ENCODE results near the gene BOLA1. TPM values are rescaled to one million over a fixed set of nuclear protein-coding genes. Genes with fewer than 3 reads are reported as not detected.
"Not testable (repeated sequence)": the region's sequence is repeated elsewhere in the genome, so short reads cannot be mapped to it uniquely, and the experiment has no call there.

The BOLA1 gene
- total RNA-seq, 1 donor from 2014 or later, result 10.1 TPM

- no peaks in the 10 kb centered on the region for H3K27me3 Mint-ChIP-seq (ENCODE audit: low read depth)
- H3K27ac Mint-ChIP-seq (ENCODE audit: unreplicated experiment), result peak overlapping the region; percentile 67
- peak overlapping the region; percentile 85 for H3K4me3 Mint-ChIP-seq
- TF ChIP-seq, protein P1, sequence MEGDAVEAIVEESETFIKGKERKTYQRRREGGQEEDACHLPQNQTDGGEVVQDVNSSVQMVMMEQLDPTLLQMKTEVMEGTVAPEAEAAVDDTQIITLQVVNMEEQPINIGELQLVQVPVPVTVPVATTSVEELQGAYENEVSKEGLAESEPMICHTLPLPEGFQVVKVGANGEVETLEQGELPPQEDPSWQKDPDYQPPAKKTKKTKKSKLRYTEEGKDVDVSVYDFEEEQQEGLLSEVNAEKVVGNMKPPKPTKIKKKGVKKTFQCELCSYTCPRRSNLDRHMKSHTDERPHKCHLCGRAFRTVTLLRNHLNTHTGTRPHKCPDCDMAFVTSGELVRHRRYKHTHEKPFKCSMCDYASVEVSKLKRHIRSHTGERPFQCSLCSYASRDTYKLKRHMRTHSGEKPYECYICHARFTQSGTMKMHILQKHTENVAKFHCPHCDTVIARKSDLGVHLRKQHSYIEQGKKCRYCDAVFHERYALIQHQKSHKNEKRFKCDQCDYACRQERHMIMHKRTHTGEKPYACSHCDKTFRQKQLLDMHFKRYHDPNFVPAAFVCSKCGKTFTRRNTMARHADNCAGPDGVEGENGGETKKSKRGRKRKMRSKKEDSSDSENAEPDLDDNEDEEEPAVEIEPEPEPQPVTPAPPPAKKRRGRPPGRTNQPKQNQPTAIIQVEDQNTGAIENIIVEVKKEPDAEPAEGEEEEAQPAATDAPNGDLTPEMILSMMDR (conservative IDR thresholded peaks at IDR 0.05), result no peak
- H3K36me3 Mint-ChIP-seq (ENCODE audit: low read depth), result no peaks in the 10 kb centered on the region
- DNase-seq (ENCODE audit: low read depth, low spot score), result no peak
- no peaks in the 10 kb centered on the region for H3K9me3 Mint-ChIP-seq
- peaks cover 33% of the 10 kb centered on the region for H3K4me1 Mint-ChIP-seq
Measured at GRCh38 chr1:149934356-149934755, 35.0 kb downstream of the BOLA1 start.

GRCh38 chr1:149936170-149936991 lies 37.0 kb downstream of the BOLA1 start, which contains the start of gene MTMR11:
MTMR11 (minus strand) TSS chr1:149936879; CDS start chr1:149936647, 232 bp downstream.
- DNase-seq (ENCODE audit: low read depth, low spot score), result no peak
- H3K27ac Mint-ChIP-seq (ENCODE audit: unreplicated experiment), result peak within 1 kb of the TSS; percentile 57
- peaks cover 35% of the 10 kb centered on the region for H3K4me1 Mint-ChIP-seq
- H3K36me3 Mint-ChIP-seq (ENCODE audit: low read depth), result no peaks in the 10 kb centered on the region
- no peaks in the 10 kb centered on the region for H3K9me3 Mint-ChIP-seq
- peak within 1 kb of the TSS; percentile 85 for H3K4me3 Mint-ChIP-seq
- no peaks in the 10 kb centered on the region for H3K27me3 Mint-ChIP-seq (ENCODE audit: low read depth)
- TF ChIP-seq, protein P1 (conservative IDR thresholded peaks at IDR 0.05), result no peak

DNA sequence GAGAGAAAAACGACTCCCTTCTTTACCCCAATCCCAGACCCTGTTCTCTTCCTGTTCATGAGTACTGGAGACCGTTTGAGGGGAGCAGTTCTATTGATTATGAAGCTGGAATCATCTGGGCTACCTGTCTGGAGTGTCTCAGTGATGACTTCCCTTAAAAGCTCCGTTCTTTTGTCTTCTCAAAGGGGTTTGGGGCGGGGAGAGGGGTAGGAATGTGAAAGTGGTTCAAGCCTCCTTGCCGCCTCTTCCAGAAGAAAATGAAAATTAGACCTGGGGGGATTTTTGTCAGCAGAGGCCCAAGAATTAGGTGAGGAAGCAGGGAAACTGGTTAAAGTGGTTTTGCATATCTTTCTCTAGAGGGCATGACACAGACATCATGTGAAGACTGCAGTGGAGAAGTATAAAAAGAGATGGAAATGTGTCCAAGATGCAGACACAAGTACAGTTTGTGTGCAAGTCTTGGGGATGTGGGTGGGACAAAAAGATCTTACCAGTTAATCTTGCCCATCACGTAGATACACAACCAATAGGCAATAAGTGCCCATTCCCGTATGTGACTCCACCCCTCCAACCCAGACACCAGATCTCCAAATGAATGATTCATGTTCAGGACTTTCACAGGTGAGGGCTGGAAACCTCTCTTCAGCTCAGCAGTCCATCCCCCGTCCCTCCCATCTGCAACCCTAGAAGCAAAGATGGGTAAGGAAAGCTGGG lies 37.8 kb downstream of the BOLA1 start:
- H3K36me3 Mint-ChIP-seq (ENCODE audit: low read depth), result no peaks in the 10 kb centered on the region
- H3K9me3 Mint-ChIP-seq, result no peaks in the 10 kb centered on the region
- H3K27me3 Mint-ChIP-seq (ENCODE audit: low read depth), result no peaks in the 10 kb centered on the region
- H3K27ac Mint-ChIP-seq (ENCODE audit: unreplicated experiment), result peak overlapping the region; percentile 57
- peak overlapping the region; percentile 85 for H3K4me3 Mint-ChIP-seq
- no peak for DNase-seq (ENCODE audit: low read depth, low spot score)
- TF ChIP-seq, protein P1 (conservative IDR thresholded peaks at IDR 0.05), result no peak
- H3K4me1 Mint-ChIP-seq, result peaks cover 39% of the 10 kb centered on the region

DNA sequence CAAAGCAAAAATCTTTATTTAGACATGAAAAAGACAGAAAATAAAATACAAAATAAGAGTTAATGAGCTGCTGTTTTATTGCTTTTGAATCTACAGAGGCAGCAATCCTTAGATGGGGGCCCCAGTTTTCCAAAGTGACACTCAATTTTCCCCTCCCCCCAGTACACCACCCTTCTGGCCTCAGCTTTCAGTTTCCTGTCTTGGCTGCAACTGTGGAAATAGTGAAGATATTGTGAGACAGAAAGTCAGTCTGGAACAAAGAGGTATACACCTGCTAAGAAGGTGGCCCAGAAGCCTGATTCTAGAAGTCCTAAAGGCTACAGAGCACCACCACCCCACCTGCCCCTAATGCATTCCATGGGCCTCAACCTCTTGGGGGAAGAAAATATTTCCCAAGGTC lies 38.4 kb downstream of the BOLA1 start:
- TF ChIP-seq, protein P1 (conservative IDR thresholded peaks at IDR 0.05), result no peak
- peaks cover 42% of the 10 kb centered on the region for H3K4me1 Mint-ChIP-seq

GRCh38 chr1:149938668-149939003 lies 39.3 kb downstream of the BOLA1 start:
- H3K4me3 Mint-ChIP-seq, result peak overlapping the region; percentile 79

More for the DNA sequence above, 38.4 kb downstream of the BOLA1 start:
- Mint-ChIP-seq H3K9me3 (no peaks in the 10 kb centered on the region), H3K36me3 (ENCODE audit: low read depth) (no peaks in the 10 kb centered on the region), H3K27me3 (ENCODE audit: low read depth) (no peaks in the 10 kb centered on the region), H3K4me3 (peak overlapping the region; percentile 85), H3K27ac (ENCODE audit: unreplicated experiment) (no peak overlapping the region)
- no peak for DNase-seq (ENCODE audit: low read depth, low spot score)

DNA sequence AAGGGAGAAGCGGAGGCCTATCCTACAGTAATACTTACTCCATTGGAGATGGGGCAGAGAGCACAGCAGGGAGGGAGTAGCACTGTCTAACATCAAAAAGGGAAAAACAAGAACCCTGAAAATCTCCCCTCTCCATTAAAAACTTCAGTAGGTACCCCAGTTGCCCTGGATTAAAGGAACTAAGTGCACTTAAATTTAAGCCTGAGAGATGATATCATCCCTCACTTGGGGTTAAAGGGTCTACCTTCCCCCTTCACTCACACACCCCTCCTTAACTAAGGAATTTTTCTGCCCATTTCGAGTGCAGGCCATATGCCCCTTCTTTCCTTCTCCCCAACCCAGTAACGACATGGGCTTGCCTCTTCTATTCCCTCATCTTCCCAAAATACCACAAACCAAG lies 41.1 kb downstream of the BOLA1 start:
- Mint-ChIP-seq H3K9me3 (no peaks in the 10 kb centered on the region), H3K27ac (ENCODE audit: unreplicated experiment) (no peak overlapping the region), H3K4me1 (peaks cover 45% of the 10 kb centered on the region), H3K4me3 (peak overlapping the region; percentile 23), H3K27me3 (ENCODE audit: low read depth) (no peaks in the 10 kb centered on the region), H3K36me3 (ENCODE audit: low read depth) (peaks cover 3% of the 10 kb centered on the region)
- TF ChIP-seq, protein P1 (conservative IDR thresholded peaks at IDR 0.05), result no peak
- no peak for DNase-seq (ENCODE audit: low read depth, low spot score)

More at GRCh38 chr1:149938668-149939003, 39.3 kb downstream of the BOLA1 start:
- H3K27me3 Mint-ChIP-seq (ENCODE audit: low read depth); DNase-seq (ENCODE audit: low read depth, low spot score); H3K36me3 Mint-ChIP-seq (ENCODE audit: low read depth); H3K9me3 Mint-ChIP-seq; H3K27ac Mint-ChIP-seq (ENCODE audit: unreplicated experiment): not testable (repeated sequence)
- peaks cover 42% of the 10 kb centered on the region for H3K4me1 Mint-ChIP-seq

Data from neural crest cell (in vitro differentiated cells).